Subcutaneous abdominal adipose tissue (tissue), 5 donors: ENCODE results near the gene PUS1.

Experiments used
- H3K27ac ChIP-seq: one replicate; pipeline ENCODE4 v1.7.0; 2013; ENCODE audit warnings: low read depth, mild to moderate bottlenecking, inconsistent platforms, low read length, moderate library complexity
- H3K27me3 ChIP-seq, 5 donors: one replicate each; pipeline ENCODE4 v1.7.0; 2013; ENCODE audit warnings: low read length in 5 of 5, inconsistent platforms in 1 of 5; ENCODE audit not compliant: control insufficient read depth in 5 of 5, insufficient read depth in 4 of 5
- H3K36me3 ChIP-seq, 5 donors: one replicate each; pipeline ENCODE4 v1.7.0; 2013; ENCODE audit warnings: low read length in 5 of 5; ENCODE audit not compliant: control insufficient read depth in 5 of 5, insufficient read depth in 5 of 5
- H3K4me1 ChIP-seq, 5 donors: one replicate each; pipeline ENCODE4 v1.7.0; 2013; ENCODE audit warnings: low read length in 5 of 5, mild to moderate bottlenecking in 3 of 5, moderate library complexity in 1 of 5; ENCODE audit not compliant: control insufficient read depth in 5 of 5, insufficient read depth in 5 of 5
- H3K4me3 ChIP-seq, 5 donors: one replicate each; pipeline ENCODE4 v1.7.0; 2013; ENCODE audit warnings: low read length in 5 of 5, low read depth in 1 of 5
- H3K9ac ChIP-seq, 5 donors: one replicate each; pipeline ENCODE4 v1.7.0; 2013; ENCODE audit warnings: low read length in 5 of 5, mild to moderate bottlenecking in 4 of 5, moderate library complexity in 3 of 5
- H3K9me3 ChIP-seq, 5 donors: one replicate each; pipeline ENCODE4 v1.7.0; 2013; ENCODE audit warnings: low read length in 5 of 5; ENCODE audit not compliant: control insufficient read depth in 5 of 5
- donor health status: healthy.
- donor health status: healthy.
- donor health status: healthy.
- donor health status: healthy.
- donor health status: healthy.

The PUS1 gene

GRCh38 chr12:131916306-131917138 lies 12.6 kb upstream of the PUS1 start:
- Histone ChIP-seq H3K27ac (no peak overlapping the region), H3K4me1 (peaks cover 0 to 15% (median 13%) of the 10 kb centered on the region in 5 donors), H3K9me3 (no peaks in the 10 kb centered on the region), H3K4me3 (no peak overlapping the region), H3K27me3 (no peaks in the 10 kb centered on the region), H3K9ac (no peak overlapping the region), H3K36me3 (peaks cover 0 to 92% (median 89%) of the 10 kb centered on the region in 5 donors)

- Histone ChIP-seq H3K9me3 (no peaks in the 10 kb centered on the region), H3K27me3 (no peaks in the 10 kb centered on the region), H3K9ac (no peak overlapping the region), H3K27ac (no peak overlapping the region), H3K4me3 (no peak overlapping the region), H3K4me1 (peaks cover 0 to 8% (median 6%) of the 10 kb centered on the region in 5 donors), H3K36me3 (peaks cover 0 to 92% (median 89%) of the 10 kb centered on the region in 5 donors)
These were observed 11.9 kb upstream of the PUS1 start for GRCh38 chr12:131917139-131917710.

- Histone ChIP-seq H3K4me1 (peaks cover 0 to 2% (median 0%) of the 10 kb centered on the region in 5 donors), H3K36me3 (peaks cover 0 to 91% (median 85%) of the 10 kb centered on the region in 5 donors), H3K9ac (no peak overlapping the region), H3K4me3 (no peak overlapping the region), H3K27ac (no peak overlapping the region), H3K9me3 (no peaks in the 10 kb centered on the region), H3K27me3 (no peaks in the 10 kb centered on the region)
These were observed 11.3 kb upstream of the PUS1 start for GRCh38 chr12:131917711-131918306.

GRCh38 chr12:131918311-131919050 lies 10.6 kb upstream of the PUS1 start:
- no peak overlapping the region for H3K4me3 ChIP-seq
- H3K9me3 ChIP-seq, result no peaks in the 10 kb centered on the region
- no peak overlapping the region for H3K9ac ChIP-seq
- H3K36me3 ChIP-seq, result peaks cover 0 to 88% (median 80%) of the 10 kb centered on the region in 5 donors
- H3K27ac ChIP-seq, result no peak overlapping the region
- no peaks in the 10 kb centered on the region for H3K4me1 ChIP-seq
- no peaks in the 10 kb centered on the region for H3K27me3 ChIP-seq

- Histone ChIP-seq H3K27ac (no peak overlapping the region), H3K9me3 (no peaks in the 10 kb centered on the region), H3K4me1 (peaks cover 0 to 2% (median 0%) of the 10 kb centered on the region in 5 donors), H3K36me3 (peaks cover 0 to 83% (median 76%) of the 10 kb centered on the region in 5 donors), H3K4me3 (no peak overlapping the region), H3K27me3 (no peaks in the 10 kb centered on the region), H3K9ac (no peak overlapping the region)
These were observed 10.1 kb upstream of the PUS1 start for GRCh38 chr12:131919051-131919347.

GRCh38 chr12:131919366-131920156 lies 9.5 kb upstream of the PUS1 start:
- Histone ChIP-seq H3K9ac (no peak overlapping the region), H3K4me1 (peaks cover 0 to 7% (median 5%) of the 10 kb centered on the region in 5 donors)

GRCh38 chr12:131920157-131920508 lies 8.9 kb upstream of the PUS1 start:
- Histone ChIP-seq H3K27ac (no peak overlapping the region), H3K36me3 (peaks cover 0 to 71% (median 64%) of the 10 kb centered on the region in 5 donors), H3K4me3 (no peak overlapping the region), H3K4me1 (peaks cover 0 to 11% (median 10%) of the 10 kb centered on the region in 5 donors), H3K9me3 (no peaks in the 10 kb centered on the region), H3K9ac (no peak overlapping the region), H3K27me3 (no peaks in the 10 kb centered on the region)

More at GRCh38 chr12:131919366-131920156, 9.5 kb upstream of the PUS1 start:
- H3K9me3 ChIP-seq, result no peaks in the 10 kb centered on the region
- no peak overlapping the region for H3K27ac ChIP-seq
- peaks cover 0 to 77% (median 70%) of the 10 kb centered on the region in 5 donors for H3K36me3 ChIP-seq
- H3K27me3 ChIP-seq, result no peaks in the 10 kb centered on the region
- H3K4me3 ChIP-seq, result no peak overlapping the region

GRCh38 chr12:131920902-131921840 lies 7.9 kb upstream of the PUS1 start:
- Histone ChIP-seq H3K4me1 (peaks cover 0 to 11% (median 10%) of the 10 kb centered on the region in 5 donors), H3K27ac (no peak overlapping the region), H3K9ac (no peak overlapping the region), H3K9me3 (no peaks in the 10 kb centered on the region), H3K36me3 (peaks cover 0 to 61% (median 54%) of the 10 kb centered on the region in 5 donors), H3K4me3 (no peak overlapping the region), H3K27me3 (no peaks in the 10 kb centered on the region)
